OCI-LY7 (cell line): ENCODE measurements around the gene CCBE1. TPM values are rescaled to one million over a fixed set of nuclear protein-coding genes. Genes with fewer than 3 reads are reported as not detected.

ENCODE experiments used
- BruUV-seq: library from RNA; stranded (reverse); fragments of 400-500 nt; replicated peaks from 2 replicates; lab custom pipeline; 2021; lab: Mats Ljungman, UMichigan
- CTCF ChIA-PET: fragments of 300-600 bp; sonication (Branson Sonifier 250); formaldehyde crosslinking; loops from one replicate; lab custom pipeline; 2022; ENCODE audit warnings: antibody characterized with exemption; ENCODE audit not compliant: unreplicated experiment; lab: Charles Lee
- POLR2A ChIA-PET: fragments of 300-600 bp; sonication (Branson Sonifier 250); formaldehyde crosslinking; loops from one replicate; lab custom pipeline; 2022; ENCODE audit warnings: antibody characterized with exemption; lab: Charles Lee
- DNase-seq: peaks from one replicate; pipeline ENCODE4 v3.0.0-alpha.2; 2015; ENCODE audit warnings: low spot score
- H2AFZ ChIP-seq: fragments of 200-600 bp; sonication (generic), shearing (Covaris generic); 2 replicates; pipeline ENCODE4 v1.6.1; 2014; ENCODE audit warnings: mild to moderate bottlenecking, antibody characterized with exemption, low read length, moderate library complexity
- H3K27ac ChIP-seq: fragments of 200-600 bp; sonication (generic); 2 replicates; pipeline ENCODE4 v1.5.1; 2014; ENCODE audit warnings: mixed run types, low read depth, mild to moderate bottlenecking, moderate library complexity, low read length, inconsistent platforms; ENCODE audit not compliant: poor library complexity, severe bottlenecking
- H3K36me3 ChIP-seq: fragments of 200-600 bp; sonication (generic); 2 replicates; pipeline ENCODE4 v1.6.1; 2014; ENCODE audit warnings: mild to moderate bottlenecking, antibody characterized with exemption, low read length, moderate library complexity, mixed read lengths; ENCODE audit not compliant: insufficient read depth
- H3K4me1 ChIP-seq: fragments of 200-600 bp; sonication (generic); 2 replicates; pipeline ENCODE4 v1.5.1; 2014; ENCODE audit warnings: mild to moderate bottlenecking, low read length; ENCODE audit not compliant: insufficient read depth, poor library complexity, severe bottlenecking
- H3K4me2 ChIP-seq: fragments of 200-600 bp; sonication (generic); 2 replicates; pipeline ENCODE4 v1.6.1; 2014; ENCODE audit warnings: mild to moderate bottlenecking, low read length
- H3K4me3 ChIP-seq: fragments of 200-600 bp; sonication (generic); 2 replicates; pipeline ENCODE4 v1.5.1; 2014; ENCODE audit warnings: mild to moderate bottlenecking, low read depth, low read length; ENCODE audit not compliant: poor library complexity, severe bottlenecking
- H3K79me2 ChIP-seq: fragments of 200-600 bp; sonication (generic); 2 replicates; pipeline ENCODE4 v1.6.1; 2016; ENCODE audit warnings: low read depth, mild to moderate bottlenecking, low read length, moderate library complexity, mixed read lengths; ENCODE audit not compliant: insufficient read depth
- H3K9me2 ChIP-seq: fragments of 200-600 bp; sonication (generic); 2 replicates; pipeline ENCODE4 v1.6.1; 2016; ENCODE audit warnings: mild to moderate bottlenecking, low read length, mixed read lengths; ENCODE audit not compliant: insufficient read depth
- H3K9me3 ChIP-seq: fragments of 200-600 bp; sonication (generic); 2 replicates; pipeline ENCODE4 v1.6.1; 2014; ENCODE audit warnings: mild to moderate bottlenecking, mixed run types, low read length, mixed read lengths
- H4K20me1 ChIP-seq: fragments of 200-600 bp; sonication (generic); 2 replicates; pipeline ENCODE4 v1.6.1; 2014; ENCODE audit warnings: mild to moderate bottlenecking, antibody characterized with exemption, low read length, moderate library complexity, mixed read lengths; ENCODE audit not compliant: insufficient read depth
- EZH2phosphoT487 ChIP-seq: fragments of 200-600 bp; sonication (generic); IDR thresholded peaks from 2 replicates; pipeline ENCODE4 v1.6.1; 2018; ENCODE audit warnings: low read depth, borderline replicate concordance, mild to moderate bottlenecking, mixed run types, antibody characterized with exemption, low read length, moderate library complexity, mixed read lengths
- intact Hi-C: fragments of 100-400 bp; cut with micrococcal nuclease; formaldehyde crosslinking; loops from one replicate; pipeline ENCODE4 v1.10.0; 2022; ENCODE audit not compliant: unreplicated experiment
- total RNA-seq, 2 experiments: library from RNA; depleted of rRNA in 1 of 2; stranded (reverse); fragments of >200 nt in 1 of 2; shearing (Covaris generic) in 1 of 2; gene quantifications; 2 replicates each; pipeline ENCODE4 v1.2.3, GENCODE V29; 2014 to 2022
- TF ChIP-seq, protein P1 (sequence below): fragments of 200-600 bp; sonication (generic); conservative IDR thresholded peaks from 2 replicates; pipeline ENCODE4 v1.5.1; 2014; ENCODE audit warnings: mild to moderate bottlenecking, antibody characterized with exemption, low read length, moderate library complexity, mixed read lengths

CCBE1 gene
- total RNA-seq, 2 experiments from 2014 or later: 0.16 to 0.70 TPM

GRCh38 chr18:59456657-59457056, 240.6 kb downstream of the CCBE1 start:
- Histone ChIP-seq H3K9me2 (no peaks in the 10 kb centered on the region), H3K9me3 (no peaks in the 10 kb centered on the region), H3K27ac (no peak overlapping the region), H3K4me3 (no peak overlapping the region), H3K4me2 (no peak overlapping the region), H2AFZ (no peak overlapping the region), H3K36me3 (no peaks in the 10 kb centered on the region), H3K79me2 (no peaks in the 10 kb centered on the region), H4K20me1 (no peaks in the 10 kb centered on the region), H3K4me1 (no peaks in the 10 kb centered on the region)
- intact Hi-C loops: no loop called here
- CTCF ChIA-PET: no interaction called here
- no TSS peak for BruUV-seq
- POLR2A ChIA-PET: no interaction called here
- TF ChIP-seq, protein P1, sequence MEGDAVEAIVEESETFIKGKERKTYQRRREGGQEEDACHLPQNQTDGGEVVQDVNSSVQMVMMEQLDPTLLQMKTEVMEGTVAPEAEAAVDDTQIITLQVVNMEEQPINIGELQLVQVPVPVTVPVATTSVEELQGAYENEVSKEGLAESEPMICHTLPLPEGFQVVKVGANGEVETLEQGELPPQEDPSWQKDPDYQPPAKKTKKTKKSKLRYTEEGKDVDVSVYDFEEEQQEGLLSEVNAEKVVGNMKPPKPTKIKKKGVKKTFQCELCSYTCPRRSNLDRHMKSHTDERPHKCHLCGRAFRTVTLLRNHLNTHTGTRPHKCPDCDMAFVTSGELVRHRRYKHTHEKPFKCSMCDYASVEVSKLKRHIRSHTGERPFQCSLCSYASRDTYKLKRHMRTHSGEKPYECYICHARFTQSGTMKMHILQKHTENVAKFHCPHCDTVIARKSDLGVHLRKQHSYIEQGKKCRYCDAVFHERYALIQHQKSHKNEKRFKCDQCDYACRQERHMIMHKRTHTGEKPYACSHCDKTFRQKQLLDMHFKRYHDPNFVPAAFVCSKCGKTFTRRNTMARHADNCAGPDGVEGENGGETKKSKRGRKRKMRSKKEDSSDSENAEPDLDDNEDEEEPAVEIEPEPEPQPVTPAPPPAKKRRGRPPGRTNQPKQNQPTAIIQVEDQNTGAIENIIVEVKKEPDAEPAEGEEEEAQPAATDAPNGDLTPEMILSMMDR: no peak
- no peak for TF ChIP-seq EZH2phosphoT487
- no peak for DNase-seq

GRCh38 chr18:59455728-59456276, 241.4 kb downstream of the CCBE1 start:
- H2AFZ ChIP-seq: no peak overlapping the region
- H3K4me3 ChIP-seq: no peak overlapping the region
- no peaks in the 10 kb centered on the region for H3K4me1 ChIP-seq
- H3K4me2 ChIP-seq: no peak overlapping the region
- TF ChIP-seq, protein P1: no peak
- TF ChIP-seq EZH2phosphoT487: no peak
- CTCF ChIA-PET: no interaction called here
- H3K9me2 ChIP-seq: no peaks in the 10 kb centered on the region
- BruUV-seq: no TSS peak
- H3K27ac ChIP-seq: no peak overlapping the region
- H3K36me3 ChIP-seq: no peaks in the 10 kb centered on the region
- intact Hi-C loops: no loop called here
- no peaks in the 10 kb centered on the region for H3K79me2 ChIP-seq
- DNase-seq: no peak
- H4K20me1 ChIP-seq: no peaks in the 10 kb centered on the region
- H3K9me3 ChIP-seq: no peaks in the 10 kb centered on the region
- POLR2A ChIA-PET: interaction anchor here (0.6 kb wide), 1 partner anchor 206 kb away, joined by 3 read pairs; no protein-coding TSS in a partner anchor

DNA sequence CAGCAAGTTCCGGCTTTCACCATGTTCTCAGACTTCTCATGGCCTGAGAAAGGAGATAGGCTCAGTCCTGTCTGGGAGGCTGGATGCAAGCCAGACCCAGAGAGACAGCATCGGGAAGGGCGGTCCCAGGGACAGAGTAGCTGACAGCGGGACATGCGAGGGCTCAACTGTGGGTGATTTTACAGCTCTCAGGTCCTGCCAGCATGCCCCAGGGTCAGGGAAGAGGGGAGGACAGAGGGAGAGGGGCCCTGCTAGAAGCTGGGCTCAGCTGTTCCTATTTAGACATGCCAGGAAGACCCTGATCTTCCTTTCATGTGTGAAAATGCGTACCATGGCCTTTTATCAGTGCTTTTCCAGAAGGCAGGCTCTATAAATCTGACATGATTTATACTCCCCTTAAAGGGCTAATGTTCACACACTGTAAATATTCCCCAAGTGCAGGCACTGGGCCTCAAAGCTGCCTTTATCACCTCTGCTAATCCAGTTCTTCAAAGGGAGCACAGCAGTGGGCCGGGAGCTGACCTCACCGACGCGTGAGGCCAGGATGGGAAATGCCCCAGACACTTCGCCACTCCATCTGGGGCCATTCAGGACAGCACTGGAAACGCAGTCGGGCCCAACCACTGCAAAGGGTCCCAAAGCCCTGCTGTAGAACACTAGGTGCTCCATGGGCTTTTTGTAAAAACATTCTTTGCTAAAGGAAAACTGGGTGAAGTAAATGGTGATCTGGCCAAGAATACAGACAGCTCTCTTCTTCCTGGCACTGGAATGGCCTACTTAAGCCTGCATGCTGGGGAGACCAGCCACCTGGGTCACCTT, 242.1 kb downstream of the CCBE1 start:
- no peak overlapping the region for H3K27ac ChIP-seq
- no TSS peak for BruUV-seq
- H3K4me1 ChIP-seq: no peaks in the 10 kb centered on the region
- ChIA-PET POLR2A (interaction anchor here (0.6 kb wide), 1 partner anchor 206 kb away, joined by 3 read pairs; no protein-coding TSS in a partner anchor), CTCF (no interaction called here)
- no peaks in the 10 kb centered on the region for H3K9me2 ChIP-seq
- no peaks in the 10 kb centered on the region for H3K9me3 ChIP-seq
- H3K4me2 ChIP-seq: no peak overlapping the region
- H2AFZ ChIP-seq: no peak overlapping the region
- H3K4me3 ChIP-seq: no peak overlapping the region
- H3K79me2 ChIP-seq: no peaks in the 10 kb centered on the region
- TF ChIP-seq, protein P1: no peak
- no peak for TF ChIP-seq EZH2phosphoT487
- intact Hi-C loops: no loop called here
- H4K20me1 ChIP-seq: no peaks in the 10 kb centered on the region
- DNase-seq: no peak
- H3K36me3 ChIP-seq: no peaks in the 10 kb centered on the region
